IPS DF 19.7 (cell line): Measurements from ENCODE around the gene RNF130.
"Not testable (repeated sequence)": the region's sequence is repeated elsewhere in the genome, so short reads cannot be mapped to it uniquely, and the experiment has no call there.

ENCODE experiments used
- DNase-seq: peaks from one replicate; pipeline ENCODE4 v3.0.0-alpha.2; 2013; ENCODE audit warnings: low read depth, low spot score

Gene RNF130

DNA sequence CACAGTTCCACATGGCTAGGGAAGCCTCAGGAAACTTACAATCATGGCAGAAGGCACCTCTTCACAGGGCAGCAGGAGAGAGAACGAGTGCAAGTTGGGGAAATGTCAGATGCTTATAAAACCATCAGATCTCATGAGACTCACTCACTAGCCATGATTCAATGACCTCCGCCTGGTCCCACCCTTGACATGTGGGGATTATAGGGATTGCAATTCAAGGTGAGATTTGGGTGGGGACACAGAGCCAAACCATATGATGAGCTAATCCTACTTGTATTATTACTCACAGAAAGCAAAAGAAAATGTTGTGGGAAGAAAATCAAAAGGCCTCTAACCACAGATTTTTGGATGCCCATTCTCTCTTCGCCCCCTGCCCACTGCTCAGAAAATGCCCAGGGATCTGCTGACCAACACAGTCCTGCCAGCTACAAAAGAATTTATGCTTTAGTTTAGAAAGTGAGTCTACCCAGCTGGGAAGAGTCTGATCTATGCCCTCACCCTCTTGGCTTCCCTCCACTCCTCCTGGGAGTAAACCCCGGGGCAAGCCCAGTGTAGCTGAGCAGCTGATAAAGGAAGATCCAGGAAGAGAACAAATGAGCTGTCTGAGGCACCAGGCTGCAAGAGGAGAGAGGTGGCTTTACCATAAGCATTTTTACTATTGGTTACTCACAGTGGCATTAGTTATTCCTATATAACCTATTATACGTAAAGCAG, 53.1 kb downstream of the RNF130 start:
- no peak for DNase-seq

DNA sequence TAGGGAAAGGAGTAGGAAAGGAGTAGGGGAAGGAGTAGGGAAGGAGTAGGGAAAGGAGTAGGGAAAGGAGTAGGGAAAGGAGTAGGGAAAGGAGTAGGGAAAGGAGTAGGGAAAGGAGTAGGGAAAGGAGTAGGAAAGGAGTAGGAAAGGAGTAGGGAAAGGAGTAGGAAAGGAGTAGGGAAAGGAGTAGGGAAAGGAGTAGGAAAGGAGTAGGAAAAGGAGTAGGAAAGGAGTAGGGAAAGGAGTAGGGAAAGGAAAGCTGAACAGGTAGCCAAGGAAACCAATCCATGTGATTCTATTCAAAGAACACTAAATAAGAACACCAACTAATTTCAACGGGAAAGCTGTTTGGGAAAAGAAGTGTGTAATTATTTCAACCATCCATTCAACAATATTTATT, 56.0 kb downstream of the RNF130 start:
- DNase-seq: not testable (repeated sequence)

DNA sequence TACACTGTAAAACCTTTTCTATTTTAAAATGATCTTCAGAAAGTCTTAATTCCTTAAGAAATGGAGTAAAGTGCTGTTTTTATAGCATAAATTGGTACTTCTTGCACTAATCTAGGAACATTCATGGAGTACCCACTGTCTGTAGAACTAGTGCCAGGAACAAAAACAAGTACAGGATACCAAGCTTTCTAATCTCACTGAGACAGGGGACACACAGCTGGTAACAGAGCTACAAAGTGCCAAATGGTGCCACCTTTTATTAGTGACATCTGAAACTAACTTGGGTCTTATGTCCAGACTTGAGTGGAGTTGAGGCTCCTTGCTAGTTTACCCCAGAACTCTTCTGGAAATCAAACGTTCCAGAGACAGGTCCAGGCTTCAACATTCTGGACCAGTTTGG, 57.9 kb downstream of the RNF130 start:
- no peak for DNase-seq

DNA sequence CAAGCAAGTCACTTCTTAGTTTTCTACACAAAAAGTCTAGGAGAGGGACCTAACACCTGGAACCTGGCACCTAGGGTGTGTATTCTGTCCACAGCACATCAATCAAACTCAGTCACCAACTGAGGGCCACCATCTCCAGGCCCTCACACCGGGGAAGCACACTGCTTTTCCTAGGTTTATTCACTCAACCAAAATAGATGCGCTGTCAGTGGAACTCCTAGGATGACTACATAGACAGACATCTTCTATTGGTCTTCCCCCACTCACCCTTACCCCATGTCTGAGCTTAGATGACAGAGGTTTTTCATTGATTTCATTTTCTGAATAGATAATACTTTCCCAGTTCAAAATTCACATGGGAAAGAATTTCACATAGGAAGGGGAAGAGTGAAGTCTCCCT, 59.2 kb downstream of the RNF130 start:
- no peak for DNase-seq

DNA sequence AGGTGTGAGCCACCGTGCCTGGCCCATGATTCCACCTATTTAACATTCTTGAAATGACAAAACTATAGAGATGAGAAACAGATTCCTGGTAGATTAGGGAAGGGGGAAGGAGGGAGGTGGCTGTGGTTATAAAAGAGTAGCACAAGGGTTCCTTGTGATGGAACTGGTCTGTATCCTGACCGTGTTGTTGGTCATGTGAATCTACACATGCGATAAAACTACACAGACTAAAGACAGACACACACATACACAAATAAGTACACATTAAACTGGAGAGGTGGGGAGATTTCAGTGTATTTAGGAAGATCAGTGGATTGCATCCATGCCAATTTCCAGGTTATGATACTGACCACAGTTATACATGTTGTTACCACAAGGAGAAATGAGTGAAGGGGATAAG, 60.9 kb downstream of the RNF130 start:
- DNase-seq: no peak

DNA sequence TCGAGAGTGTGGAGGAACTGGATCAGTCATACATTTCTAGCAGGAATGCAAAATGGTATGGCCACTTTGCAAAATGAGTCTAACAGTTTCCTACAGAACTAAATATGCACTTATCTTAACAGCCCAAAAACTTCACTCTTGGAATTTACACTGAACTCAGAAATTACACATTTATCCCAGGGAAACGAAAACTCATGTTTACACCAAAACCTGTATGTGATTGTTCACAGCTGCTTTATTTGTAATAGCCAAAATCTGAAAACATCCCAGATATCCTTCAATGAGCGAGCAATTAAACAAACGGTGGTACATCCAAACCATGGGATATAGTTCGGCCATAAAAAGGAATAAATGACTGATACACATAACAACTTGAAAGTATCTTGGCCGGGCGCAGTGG, 62.0 kb downstream of the RNF130 start:
- no peak for DNase-seq

DNA sequence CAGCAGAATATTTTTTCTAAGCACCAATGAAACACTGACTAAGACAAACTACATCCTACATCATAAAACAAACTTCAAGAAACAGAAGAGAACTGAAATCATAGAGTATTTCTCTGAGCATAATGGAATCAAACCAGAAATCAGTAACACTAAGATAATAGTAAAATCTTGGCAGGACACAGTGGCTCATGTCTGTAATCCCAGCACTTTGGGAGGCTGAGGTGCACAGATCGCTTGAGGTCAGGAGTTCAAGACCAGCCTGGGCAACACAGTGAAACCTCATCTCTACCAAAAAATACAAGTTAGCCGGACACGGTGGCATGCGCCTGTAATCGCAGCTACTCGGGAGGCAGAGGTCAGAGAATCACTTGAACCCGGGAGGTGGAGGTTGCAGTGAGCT, 63.1 kb downstream of the RNF130 start:
- DNase-seq: no peak

DNA sequence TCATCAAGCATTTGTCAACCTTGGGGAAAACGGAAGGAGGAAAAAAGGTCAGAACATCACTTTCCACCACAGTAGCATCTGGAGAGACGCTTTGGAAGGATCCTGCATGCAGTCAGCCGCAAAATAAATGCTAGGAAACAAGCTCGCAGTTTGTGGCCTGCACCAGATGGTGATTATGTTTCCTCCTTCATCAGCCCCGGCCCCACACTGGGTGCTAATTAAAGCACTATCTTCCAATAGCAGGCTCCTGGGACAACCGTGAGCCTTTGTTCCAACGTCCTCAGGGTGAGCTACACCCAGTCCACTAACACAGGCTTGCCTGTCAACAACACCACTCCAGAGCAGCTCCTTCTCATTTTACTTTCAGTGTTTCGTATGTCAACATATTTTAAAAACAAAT, 64.0 kb downstream of the RNF130 start:
- DNase-seq: no peak

DNA sequence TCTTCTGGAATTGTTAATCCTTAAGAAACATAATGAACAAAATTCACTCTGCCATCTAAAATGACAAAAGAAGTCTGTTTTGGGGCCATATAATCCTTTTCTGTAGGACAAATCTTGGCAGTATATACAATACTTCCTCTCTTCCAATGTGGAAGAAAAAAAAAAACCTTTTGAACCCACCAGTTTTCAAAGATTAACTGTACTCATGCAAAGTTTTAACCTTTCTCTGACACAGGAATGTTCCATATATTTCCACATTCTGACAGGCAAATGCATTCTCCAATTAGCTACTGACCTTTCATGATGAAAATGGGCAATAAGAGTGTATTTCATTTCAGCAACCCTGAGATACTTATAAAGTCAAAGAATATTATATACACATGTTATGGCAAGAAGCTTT, 65.4 kb downstream of the RNF130 start:
- no peak for DNase-seq

DNA sequence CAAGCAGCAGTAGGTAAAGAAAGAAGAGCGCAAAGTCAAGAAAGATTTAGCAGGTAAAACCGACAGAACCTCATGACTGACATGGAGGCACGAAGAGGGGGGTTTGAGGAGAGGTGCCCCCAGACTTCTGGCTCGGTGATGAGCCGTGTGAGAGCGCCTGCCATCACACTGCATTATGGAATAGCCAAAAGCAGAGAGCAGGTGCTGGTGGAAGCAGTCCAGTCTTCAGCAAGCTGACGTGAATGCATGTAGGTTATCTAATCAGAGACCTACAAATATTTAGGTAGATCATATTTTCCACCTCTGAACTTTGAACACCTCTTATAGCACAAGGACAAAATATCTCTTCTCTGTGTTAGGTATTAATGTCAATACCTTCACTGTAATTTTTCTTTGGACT, 68.4 kb downstream of the RNF130 start:
- no peak for DNase-seq

DNA sequence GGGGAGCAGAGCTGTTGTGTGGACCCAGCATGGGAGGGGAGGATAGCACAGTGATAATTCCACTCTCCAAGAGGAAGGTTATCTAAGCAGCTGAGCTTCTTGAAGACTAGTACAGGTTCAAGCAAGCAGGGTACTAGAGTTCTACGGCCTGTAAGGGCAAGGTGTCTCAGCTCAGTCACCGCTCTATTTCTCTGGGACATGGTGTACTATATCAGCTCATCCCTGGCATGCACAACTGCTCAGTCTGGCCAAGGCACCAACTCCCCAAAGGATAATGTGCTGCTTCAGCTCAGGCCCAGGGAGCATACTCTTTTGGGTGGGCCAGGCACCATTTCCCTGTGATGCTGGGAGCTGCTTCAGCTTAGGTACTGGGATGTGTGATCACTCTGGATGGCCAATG, 69.8 kb downstream of the RNF130 start:
- DNase-seq: no peak

DNA sequence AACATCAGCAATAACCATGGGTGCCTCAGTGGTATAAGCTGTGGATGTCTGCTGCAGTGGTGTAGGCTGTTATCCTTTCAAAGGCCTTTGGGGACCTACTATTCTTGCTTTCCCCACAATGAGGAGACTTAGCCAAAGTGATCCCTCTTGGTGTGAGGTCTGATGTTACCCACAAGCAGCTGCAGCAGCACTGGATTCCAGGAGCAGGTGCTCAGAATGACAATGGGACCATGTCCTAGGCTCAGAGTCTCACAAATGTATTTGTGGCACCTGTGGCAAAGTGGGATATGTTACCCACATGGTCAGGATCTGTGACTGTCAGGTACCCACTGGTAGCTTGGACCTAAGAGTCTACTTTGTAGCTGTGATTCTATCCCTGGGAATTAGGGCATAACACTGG, 70.4 kb downstream of the RNF130 start:
- DNase-seq: no peak

DNA sequence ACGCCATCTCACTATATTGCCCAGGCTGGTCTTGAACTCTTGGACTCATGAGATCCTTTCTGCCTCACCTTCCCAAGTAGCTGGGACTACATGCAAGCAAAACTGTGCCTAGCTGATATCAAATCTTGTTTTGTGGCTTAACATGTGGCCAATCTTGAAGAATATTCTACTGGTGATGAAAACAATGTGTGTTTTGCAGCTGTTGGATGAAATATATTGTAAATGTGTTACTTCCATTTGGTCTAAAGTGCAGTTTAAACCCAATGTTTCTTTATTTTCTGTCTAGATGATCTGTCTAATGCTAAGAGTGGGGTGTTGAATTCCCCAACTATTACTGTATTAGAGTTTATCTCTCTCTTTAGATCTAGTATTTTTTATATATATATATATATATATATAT, 73.1 kb downstream of the RNF130 start:
- DNase-seq: no peak

DNA sequence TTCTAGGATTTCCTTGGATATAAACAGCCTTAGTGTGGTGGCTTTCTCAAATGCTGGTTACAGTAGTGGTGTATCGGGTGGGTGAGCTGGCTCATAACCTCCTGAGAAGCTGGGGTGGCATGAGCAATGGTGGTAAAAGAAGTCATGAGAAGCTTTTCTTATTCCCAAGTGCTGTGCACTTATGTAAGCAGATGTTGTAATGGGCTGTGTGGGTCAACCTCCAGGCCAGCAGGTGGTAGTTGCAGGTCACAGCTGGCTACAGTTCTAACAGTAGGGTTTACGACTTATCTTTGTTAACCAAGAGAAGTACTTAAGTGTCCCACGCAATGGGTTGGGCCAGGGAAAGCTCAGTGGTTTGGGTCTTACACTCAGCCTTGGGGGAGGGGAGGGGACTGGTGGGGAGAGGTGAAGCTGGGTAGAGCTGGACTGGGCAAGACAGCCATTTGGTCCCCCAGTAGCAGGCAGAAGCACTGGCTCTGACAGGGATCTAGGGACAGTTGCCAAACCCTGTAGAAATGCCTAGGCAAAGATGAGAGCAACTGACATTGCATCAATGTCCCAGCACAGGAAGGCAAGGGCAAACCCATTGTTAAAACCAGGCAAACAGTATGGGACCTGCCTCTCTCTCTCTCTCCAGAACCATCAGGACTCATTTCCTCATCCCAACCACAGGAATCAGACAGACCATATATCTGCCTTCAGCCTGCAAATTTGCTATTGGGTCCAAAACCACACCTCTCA, 76.8 kb downstream of the RNF130 start:
- DNase-seq: no peak

DNA sequence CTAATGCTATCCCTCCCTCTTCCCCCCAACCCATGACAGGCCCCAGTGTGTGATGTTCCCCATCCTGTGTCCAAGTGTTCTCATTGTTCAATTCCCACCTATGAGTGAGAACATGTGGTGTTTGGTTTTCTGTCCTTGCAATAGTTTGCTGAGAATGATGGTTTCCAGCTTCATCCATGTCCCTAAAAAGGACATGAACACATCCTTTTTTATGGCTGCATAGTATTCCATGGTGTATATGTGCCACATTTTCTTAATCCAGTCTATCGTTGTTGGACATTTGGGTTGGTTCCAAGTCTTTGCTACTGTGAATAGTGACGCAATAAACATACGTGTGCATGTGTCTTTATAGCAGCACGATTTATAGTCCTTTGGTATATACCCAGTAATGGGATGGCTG, 78.7 kb downstream of the RNF130 start:
- DNase-seq: not testable (repeated sequence)

DNA sequence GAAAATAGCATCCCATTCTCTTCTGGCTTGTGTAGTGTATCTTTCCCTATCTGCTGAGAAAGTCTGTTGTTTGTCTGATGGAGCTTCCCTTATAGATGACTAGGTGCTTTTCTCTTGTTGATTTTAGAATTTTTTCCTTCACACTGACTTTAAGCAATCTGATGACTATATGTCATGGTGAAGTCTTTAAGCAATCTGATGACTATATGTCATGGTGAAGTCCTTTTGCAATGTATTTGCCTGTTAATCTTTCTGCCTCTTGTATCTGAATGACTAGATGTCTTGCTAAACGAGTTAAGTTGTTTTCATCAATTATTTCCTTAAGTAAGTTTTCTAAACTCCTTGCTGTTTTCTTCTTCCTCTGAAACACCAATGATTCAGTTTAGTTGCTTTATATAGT, 80.5 kb downstream of the RNF130 start:
- DNase-seq: no peak

DNA sequence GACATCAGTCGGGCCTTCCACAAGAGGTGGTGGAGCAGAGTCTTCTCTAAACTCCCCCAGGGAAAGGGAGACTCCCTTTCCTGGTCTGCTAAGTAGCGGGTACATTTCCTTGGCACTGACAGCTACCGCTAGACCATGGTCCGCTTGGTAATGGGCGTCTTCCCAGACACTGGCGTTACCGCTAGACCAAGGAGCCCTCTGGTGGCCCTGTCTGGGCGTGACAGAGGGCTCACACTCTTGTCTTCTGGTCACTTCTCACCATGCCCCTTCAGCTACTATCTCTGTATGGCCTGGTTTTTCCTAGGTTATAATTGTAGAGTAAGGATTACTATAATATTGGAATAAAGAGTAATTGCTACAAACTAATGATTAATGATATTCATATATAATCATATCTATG, 81.0 kb downstream of the RNF130 start:
- DNase-seq: not testable (repeated sequence)

DNA sequence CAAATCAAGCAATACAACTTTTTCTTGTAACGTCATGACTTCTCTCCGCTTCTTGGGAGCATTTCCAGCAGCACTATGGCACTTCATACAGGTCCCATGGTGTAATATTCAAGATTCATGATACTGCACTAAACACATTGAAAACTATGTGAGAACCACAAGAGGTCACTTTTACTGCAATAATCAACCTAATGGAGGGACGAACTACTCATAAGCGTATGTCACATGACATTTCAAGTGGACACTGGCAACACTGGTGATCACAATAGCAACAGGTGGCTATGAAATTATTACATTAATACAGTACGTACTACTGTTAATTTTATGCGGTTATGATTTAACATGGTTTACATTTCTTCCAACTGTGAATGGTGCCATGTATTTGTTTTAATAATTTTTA, 85.2 kb downstream of the RNF130 start:
- no peak for DNase-seq

DNA sequence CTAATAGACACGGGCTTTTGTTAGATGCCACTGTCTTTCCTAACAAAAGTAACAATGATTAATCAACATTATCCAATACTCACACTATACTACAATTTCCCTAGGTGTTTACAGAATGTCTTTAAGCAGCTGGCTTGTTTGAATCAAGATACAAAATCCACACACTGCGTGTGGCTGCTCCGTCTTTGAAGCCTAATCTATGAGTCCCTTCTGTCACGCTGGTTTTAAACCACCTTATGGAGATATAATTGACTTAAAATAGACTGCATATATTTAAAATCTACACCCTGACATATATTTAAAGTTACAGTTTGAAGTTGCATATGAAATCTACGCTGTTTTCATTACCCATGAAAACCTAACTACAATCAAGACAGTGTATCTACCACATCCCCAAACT, 89.9 kb downstream of the RNF130 start:
- no peak for DNase-seq

DNA sequence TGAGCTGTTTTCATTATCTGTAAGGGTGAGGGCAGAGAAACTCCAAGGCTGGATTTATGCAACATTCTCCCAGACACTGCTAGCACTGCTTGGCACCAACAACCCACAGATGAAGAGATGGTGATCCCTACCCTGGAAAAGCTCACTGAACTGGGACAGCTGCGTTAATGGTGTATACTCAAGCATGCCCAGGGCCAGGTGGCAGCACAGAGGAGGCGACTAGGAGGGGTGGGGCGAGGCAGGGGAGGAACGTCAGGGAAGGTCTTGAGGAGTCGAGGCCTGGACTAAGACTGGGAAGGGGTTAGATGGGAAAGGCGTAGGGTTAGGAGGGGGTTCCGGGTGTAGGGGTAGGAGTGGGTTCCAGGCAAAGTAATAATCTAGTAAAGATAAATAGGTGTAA, 90.8 kb downstream of the RNF130 start:
- DNase-seq: no peak

DNA sequence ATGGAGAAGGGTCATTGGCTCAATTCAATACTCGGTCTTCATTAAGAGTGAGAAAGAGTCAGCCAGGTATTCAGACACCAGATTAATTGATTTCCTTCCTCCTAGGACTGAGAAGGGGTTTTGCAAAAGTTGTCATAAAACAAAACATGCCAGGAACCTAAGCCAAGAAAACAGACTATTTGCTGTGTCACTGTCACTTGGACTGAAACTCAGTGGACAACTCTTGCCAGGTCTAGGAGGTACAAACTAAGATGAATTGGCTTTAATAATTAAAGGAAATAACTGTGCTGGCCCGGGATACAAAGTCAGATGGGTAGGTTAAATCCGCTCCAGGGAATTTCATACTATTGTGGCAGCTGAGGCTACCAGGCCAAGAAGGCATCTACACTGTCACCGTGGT, 92.8 kb downstream of the RNF130 start:
- no peak for DNase-seq

DNA sequence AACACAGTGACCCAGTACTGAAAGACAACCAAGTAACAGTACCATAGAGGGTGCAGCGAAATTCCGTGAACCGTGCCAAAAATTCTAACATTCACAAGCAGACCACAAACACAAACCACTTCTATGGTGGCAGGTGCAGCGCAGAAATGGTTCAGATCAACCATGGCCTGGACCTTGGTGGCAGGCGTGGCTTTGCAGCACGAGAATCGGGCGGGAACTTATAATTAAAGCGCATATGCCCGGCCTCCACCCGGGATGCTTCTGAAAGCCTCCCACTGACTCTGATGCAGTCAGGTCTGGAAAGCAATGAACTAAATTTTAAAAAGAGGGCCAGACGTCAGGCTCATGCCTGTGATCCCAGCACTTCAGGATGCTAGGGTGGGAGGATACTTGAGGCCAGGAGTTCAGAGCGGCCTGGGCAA, 95.8 kb downstream of the RNF130 start:
- DNase-seq: no peak

DNA sequence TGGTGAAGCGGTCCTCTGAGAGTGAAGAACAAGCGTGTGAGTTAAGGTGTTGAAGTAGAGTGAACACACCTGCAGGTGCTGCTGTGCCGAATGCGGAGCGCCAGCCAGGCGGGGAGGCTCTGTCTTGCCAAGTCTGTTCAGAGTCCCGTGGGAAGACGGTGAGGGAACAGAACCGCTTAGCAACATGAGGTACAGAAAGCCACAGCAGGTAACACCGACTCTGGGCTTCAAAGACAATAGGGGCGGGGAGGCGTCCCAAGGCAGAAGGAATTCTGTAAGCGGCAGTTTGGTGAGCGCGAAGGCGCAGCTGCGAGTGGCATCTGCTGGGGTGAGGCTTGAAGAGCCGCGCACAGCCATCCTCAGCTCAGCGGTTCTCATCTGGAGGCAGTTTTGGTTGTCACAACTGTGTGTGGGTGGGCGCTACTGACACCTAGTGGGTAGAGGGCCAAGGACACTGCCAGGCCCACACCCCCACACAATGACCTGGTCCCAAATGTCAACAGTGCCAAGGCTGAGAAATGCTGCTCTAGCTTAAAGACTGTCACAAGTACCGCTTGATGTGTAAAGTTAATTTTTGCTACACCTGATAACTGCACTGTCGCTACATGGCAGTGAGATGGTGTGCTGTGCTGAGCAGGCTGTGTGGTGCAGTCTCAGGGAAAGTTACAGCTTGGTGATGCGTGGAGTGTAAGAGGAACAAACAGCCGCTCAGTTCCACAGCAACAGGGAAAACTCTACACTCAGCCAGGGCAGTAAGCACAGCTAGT, 96.4 kb downstream of the RNF130 start:
- DNase-seq: peak; percentile 20
